Activated CD8-positive, alpha-beta memory T cell treated with anti-CD3 and anti-CD28 coated beads for 36 hours (primary cell): ENCODE data around the gene BLVRA. TPM values are rescaled to one million over a fixed set of nuclear protein-coding genes. Genes with fewer than 3 reads are reported as not detected.
"Not testable (repeated sequence)": the region's sequence is repeated elsewhere in the genome, so short reads cannot be mapped to it uniquely, and the experiment has no call there.

Experiments used
- CTCF ChIA-PET: fragments of 350-600 bp; sonication (Branson Sonifier 250); formaldehyde crosslinking; loops from one replicate; lab custom pipeline; 2021; ENCODE audit warnings: antibody characterized with exemption; lab: Charles Lee
- POLR2A ChIA-PET: fragments of 350-600 bp; sonication (Branson Sonifier 250); formaldehyde crosslinking; loops from one replicate; lab custom pipeline; 2021; ENCODE audit warnings: antibody characterized with exemption; lab: Charles Lee
- total RNA-seq, 2 experiments: library from RNA; stranded (reverse); gene quantifications; one replicate each; pipeline ENCODE4 v1.2.3, GENCODE V29; 2021

The BLVRA gene, protein sequence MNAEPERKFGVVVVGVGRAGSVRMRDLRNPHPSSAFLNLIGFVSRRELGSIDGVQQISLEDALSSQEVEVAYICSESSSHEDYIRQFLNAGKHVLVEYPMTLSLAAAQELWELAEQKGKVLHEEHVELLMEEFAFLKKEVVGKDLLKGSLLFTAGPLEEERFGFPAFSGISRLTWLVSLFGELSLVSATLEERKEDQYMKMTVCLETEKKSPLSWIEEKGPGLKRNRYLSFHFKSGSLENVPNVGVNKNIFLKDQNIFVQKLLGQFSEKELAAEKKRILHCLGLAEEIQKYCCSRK
- total RNA-seq = 10 to 100 TPM; 32.9 to 34.0 TPM

DNA sequence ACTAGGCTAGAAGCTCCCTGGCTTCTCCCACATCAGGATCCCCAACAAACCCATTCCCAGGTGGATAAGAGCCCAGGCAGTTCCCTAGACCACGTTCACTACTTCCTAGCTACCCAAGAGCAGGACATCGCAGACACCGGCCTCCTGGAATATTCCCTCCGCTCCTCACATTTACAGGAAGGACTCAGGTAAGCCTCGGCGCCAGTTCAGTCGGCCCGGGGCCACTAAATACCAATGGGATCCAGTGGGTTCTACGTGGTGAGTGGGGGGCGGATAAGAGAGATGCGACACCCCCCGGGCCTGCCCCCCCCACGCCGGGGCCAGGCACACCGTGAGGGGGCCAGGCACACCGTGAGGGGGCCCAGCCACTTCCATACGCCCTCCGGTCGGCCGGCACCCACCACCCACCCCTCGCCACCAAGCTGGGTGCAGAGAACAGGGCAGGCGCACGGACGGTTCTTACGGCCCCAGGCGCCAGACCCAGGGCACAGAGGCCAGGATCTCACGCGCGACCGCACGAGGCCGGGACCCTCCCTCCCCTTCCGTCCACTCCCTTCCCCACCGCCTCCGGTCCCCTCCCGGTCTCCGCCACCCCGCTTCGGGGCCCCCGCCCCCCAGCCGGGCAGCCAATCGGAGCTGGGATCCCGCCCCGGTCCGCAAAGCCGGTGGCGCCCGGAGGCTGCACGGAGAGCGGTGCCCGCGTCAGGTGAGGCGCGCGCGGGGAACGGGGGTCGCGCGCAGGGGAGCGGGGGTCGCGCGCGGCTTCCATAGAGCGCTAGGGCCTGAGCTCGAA, at the start of gene BLVRA:
Gene BLVRA (plus strand): TSS at position 652 of the 793 bp plus-strand sequence. CDS start 12,479 bp downstream, outside the sequence.
- ChIA-PET POLR2A (interaction anchor here (1.3 to 1.5 kb wide), 3 partner anchors 23 to 175 kb away, joined by 3 to 7 read pairs (median 7); partner anchors contain the start of genes COA1 and STK17A), CTCF (interaction anchor here (0.8 to 2.5 kb wide), 5 partner anchors 29 to 176 kb away, joined by 3 to 10 read pairs (median 3); partner anchors contain the start of genes COA1 and STK17A)

DNA sequence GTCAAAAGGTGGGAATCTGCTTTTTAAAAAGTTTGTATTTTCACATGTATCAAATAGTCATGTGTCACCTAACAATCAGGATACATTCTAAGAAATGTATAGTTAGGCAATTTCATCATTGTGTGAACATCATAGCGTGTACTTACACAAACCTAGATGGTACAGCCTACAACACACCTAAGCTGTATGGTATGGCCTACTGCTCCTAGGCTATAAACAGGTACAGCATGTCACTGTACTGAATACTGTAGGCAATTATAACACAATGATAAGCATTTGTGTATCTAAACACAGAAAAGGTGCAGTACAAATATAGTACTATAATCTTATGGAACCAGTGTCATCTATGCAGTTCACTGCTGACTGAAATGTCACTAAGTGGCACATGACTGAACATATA, 47.0 kb upstream of the BLVRA start:
- POLR2A ChIA-PET = no interaction called here

DNA sequence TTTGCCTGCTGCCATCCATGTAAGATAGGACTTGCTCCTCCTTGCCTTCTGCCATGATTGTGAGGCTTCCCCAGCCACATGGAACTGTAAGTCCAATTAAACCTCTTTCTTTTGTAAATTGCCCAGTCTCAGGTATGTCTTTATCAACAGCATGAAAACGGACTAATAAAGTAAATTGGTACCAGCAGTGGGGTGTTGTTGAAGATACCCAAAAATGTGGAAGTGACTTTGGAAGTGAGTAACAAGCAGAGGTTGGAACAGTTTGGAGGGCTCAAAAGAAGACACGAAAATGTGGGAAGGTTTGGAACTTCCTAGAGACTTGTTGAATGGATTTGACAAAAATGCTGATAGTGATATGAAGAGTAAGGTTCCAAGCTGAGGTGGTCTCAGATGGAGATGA, 42.5 kb upstream of the BLVRA start:
- CTCF ChIA-PET = interaction anchor here (1.0 to 1.3 kb wide), 2 partner anchors 133 kb away, joined by 7 to 8 read pairs; partner anchors contain the start of gene STK17A
- POLR2A ChIA-PET = not testable (repeated sequence)

More for the DNA sequence above, 47.0 kb upstream of the BLVRA start:
- CTCF ChIA-PET = interaction anchor here (0.7 to 2.1 kb wide), 2 partner anchors 128 to 129 kb away, joined by 3 to 7 read pairs; partner anchors contain the start of gene STK17A

DNA sequence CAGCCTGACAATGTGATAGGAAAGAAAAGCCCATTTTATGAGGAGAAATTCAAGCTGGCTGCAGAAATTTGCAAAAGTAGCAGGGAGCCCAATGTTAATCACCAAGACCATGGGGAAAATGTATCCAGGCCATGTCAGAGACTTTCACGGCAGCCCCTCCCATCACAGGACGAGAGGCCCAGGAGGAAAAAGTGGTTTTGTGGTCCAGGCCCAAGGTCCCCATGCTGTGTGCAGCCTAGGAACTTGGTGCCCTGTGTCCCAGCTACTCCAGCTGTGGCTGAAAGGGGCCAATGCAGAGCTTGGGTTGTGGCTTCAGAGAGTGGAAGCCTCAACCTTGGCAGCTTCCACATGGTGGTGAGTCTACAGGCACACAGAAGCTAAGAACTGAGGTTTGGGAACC, 41.9 kb upstream of the BLVRA start:
- CTCF ChIA-PET = interaction anchor here (0.8 to 1.0 kb wide), 2 partner anchors 134 to 754 kb away, joined by 3 to 7 read pairs; partner anchors contain the start of gene STK17A
- POLR2A ChIA-PET = no interaction called here

DNA sequence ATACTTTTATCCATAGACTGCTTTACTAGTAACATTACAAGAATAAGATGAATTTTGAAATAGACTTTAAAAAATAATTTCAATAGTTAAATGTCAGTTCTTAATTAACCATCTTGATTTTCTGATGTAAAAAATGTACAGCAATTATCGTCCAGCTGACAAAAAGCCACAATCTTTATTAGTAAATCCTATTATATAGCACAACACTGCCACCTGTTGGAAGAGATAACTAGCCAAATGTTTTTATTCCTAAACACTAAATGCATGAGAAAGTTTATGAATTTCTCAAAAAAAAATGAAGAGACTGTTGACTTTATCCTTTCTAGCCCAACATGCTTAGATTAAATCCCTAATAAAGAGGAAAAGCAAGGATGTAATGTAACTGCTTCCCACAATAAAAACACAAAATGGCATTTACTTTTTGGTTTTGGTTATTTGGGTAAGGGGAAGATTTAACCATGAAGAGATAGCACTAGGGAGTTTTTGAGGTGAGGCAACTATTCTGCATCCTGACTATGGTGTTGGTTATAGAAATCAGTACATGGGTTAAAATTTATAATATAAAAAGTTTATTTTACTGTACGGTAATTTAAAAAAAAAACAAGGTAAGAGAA, 37.2 kb upstream of the BLVRA start:
- CTCF ChIA-PET = interaction anchor here (0.7 to 3.9 kb wide), 2 partner anchors 21 to 139 kb away, joined by 4 to 24 read pairs; partner anchors contain the start of gene STK17A
- POLR2A ChIA-PET = interaction anchor here (1.0 kb wide), 1 partner anchor 139 kb away, joined by 5 read pairs; the partner anchor contains the start of gene STK17A

DNA sequence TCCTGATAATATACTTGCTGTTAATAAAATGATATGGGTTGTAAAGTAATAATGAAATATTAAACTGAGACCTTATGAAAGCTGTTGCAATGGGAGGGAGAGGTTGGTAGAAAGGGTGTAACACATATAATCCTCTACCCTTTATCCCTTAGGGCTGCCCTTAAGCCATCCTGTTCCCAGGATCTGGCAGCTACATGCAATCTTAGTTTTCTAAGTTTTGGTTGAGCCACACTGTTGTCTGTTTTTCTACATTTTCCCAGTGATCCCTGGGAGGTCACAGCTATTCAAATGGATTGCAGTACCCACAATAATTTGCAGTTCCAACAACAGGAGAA, 35.5 kb upstream of the BLVRA start:
- ChIA-PET CTCF (interaction anchor here (3.9 kb wide), 1 partner anchor 140 kb away, joined by 24 read pairs; the partner anchor contains the start of gene STK17A), POLR2A (no interaction called here)

DNA sequence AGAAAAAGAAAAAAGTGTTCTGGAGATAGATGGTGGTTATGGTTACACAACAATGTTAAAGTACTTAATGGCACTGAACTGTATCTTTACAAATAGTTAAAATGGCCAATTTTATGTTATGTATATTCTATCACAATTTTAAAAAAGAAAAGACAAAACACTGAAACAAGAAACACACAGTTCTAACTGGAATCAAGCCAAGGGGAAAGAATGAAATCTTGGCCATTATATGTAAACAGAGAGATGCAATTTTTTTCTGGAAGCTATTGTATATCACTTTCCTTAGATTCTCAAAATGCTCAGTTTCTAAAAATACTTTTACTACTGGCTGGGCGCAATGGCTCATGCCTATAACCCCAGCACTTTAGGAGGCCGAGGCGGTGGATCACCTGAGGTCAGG, 33.2 kb upstream of the BLVRA start:
- POLR2A ChIA-PET = interaction anchor here (0.7 kb wide), 1 partner anchor 132 kb away, joined by 5 read pairs; no protein-coding TSS in a partner anchor
- CTCF ChIA-PET = no interaction called here

DNA sequence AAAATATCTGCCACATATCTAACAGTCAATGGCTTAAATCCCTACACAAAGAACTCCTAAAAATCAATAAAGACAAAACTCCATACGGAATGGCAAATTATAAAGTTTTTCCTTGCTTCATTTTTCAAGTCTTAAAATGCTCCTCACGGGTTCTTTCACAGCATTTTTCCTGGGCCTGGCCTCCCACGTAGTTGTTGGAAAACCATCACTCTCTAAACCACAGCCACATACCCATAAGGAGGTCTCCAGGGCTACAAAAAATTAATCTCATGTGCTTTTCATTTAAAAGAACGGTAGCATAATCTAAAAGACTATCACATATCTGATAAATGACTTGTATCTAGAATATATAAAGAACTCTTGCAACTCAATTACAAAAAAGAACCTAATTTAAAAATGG, 32.0 kb upstream of the BLVRA start:
- CTCF ChIA-PET = no interaction called here
- POLR2A ChIA-PET = no interaction called here

DNA sequence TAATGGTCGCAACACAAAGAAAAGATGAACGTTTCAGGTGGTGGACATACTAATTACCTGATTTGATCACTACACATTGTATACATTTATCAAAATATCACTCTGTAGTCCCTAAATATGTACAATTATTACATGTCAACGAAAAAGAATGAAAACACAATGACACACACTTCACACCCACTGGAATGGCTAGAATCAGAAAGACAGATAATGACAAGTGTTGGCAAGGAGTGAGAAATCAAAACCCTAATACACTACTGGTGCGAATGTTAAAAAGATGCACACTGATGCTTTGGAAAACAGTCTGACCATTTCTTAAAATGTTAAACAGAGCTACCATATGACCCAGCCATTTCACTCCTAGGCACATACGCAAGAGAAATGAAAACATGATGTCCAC, 31.5 kb upstream of the BLVRA start:
- POLR2A ChIA-PET = no interaction called here
- CTCF ChIA-PET = no interaction called here

DNA sequence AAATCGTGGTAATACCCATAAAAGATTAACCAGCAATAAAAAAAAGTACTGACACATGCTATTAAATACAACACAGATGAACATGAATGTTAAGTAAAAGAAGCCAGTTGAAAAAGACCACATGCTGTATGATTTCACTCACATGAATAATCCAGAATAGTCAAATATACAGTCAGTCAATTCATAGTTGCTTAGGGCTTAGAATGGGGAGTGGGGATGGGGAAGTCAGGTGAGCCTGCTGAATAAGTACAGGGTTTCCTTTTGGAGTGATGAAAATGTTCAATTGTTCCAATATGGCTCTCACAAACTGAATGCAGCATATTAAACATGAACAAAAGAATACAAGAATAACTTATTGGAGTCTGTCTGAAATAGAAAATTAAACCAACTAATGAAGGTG, 31.0 kb upstream of the BLVRA start:
- CTCF ChIA-PET = interaction anchor here (0.6 to 3.5 kb wide), 2 partner anchors 145 to 229 kb away, joined by 4 to 14 read pairs; partner anchors contain the start of gene STK17A
- POLR2A ChIA-PET = no interaction called here

DNA sequence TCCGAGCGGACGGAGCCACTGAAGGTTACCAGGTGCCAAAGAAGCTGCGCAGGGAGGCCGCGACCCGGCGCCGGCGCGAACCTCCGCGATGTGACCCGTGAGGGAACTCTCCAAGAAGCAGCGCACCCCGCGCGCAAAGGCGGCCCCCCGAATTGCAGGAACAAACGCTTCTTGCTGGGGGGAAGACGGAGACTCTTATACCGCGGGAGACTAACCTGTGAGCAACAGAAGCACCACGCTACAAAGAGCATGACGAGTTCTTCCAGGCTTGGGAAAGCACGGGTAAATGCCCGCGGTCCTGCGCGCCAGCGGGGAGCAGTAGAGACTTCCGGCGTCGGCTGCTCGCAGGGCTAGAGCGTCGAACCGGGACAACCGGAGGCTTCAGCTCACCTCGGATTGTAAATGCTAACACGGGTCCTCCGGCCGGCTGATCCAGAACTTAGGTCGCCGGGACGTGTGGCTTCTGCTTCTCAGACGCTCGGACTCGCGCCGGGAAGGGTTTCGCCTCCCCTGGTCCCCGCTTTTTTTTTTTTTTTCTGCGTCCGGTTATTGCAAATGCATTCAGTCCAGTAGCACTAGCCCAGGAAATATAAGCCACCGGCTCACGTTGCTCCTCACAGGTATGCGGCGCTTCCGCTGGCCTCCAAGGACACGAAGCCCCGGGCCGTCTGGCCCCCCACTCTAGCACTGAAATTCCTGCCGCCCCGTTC, 29.1 kb upstream of the BLVRA start, which contains the start of gene COA1:
Gene COA1 (minus strand): TSS at position 310 of the 710 bp plus-strand sequence. CDS start 80,909 bp downstream, outside the sequence.
- POLR2A ChIA-PET = interaction anchor here (0.6 to 1.6 kb wide), 7 partner anchors 27 to 147 kb away, joined by 3 to 13 read pairs (median 4); partner anchors contain the start of genes BLVRA and STK17A
- CTCF ChIA-PET = interaction anchor here (1.2 to 3.5 kb wide), 7 partner anchors 24 to 147 kb away, joined by 3 to 14 read pairs (median 5); partner anchors contain the start of genes BLVRA and STK17A

DNA sequence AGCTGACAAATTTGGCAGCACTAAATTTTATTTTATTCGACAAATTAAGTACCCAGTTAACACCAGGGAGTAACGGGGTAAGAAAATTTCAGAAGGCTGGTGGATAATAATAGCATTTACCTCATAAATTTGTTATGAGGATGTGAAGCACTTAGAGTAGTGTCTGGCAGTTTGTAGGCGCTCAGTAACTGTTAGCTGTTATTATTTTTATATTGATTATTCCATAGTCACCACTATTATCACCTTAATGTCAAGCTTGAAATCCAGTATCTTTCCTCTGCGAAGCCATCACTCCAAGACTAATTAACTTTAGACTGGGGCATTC, 28.6 kb upstream of the BLVRA start:
- ChIA-PET CTCF (interaction anchor here (0.6 to 3.5 kb wide), 9 partner anchors 24 to 147 kb away, joined by 3 to 14 read pairs (median 5); partner anchors contain the start of genes BLVRA and STK17A), POLR2A (interaction anchor here (0.6 to 1.6 kb wide), 6 partner anchors 29 to 147 kb away, joined by 3 to 13 read pairs (median 6); partner anchors contain the start of genes BLVRA and STK17A)

DNA sequence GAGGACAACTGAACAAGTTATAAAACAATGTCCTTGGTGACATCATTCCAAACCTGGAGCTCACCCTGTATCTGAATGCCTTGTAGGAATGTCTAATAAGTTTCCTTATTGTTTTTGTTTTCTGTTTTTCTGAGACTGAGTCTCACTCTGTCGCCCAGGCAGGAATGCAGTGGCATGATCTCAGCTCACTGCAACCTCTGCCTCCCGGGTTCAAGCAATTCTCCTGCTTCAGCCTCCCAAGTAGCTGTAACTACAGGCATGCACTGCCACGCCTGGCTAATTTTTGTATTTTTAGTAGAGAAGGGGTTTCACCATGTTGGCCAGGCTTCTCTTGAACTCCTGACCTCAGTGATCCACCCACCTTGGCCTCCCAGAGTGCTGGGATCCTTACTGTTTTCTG, 27.0 kb upstream of the BLVRA start:
- CTCF ChIA-PET = interaction anchor here (0.5 to 0.6 kb wide), 2 partner anchors 9 to 108 kb away, joined by 3 read pairs; no protein-coding TSS in a partner anchor
- POLR2A ChIA-PET = not testable (repeated sequence)

DNA sequence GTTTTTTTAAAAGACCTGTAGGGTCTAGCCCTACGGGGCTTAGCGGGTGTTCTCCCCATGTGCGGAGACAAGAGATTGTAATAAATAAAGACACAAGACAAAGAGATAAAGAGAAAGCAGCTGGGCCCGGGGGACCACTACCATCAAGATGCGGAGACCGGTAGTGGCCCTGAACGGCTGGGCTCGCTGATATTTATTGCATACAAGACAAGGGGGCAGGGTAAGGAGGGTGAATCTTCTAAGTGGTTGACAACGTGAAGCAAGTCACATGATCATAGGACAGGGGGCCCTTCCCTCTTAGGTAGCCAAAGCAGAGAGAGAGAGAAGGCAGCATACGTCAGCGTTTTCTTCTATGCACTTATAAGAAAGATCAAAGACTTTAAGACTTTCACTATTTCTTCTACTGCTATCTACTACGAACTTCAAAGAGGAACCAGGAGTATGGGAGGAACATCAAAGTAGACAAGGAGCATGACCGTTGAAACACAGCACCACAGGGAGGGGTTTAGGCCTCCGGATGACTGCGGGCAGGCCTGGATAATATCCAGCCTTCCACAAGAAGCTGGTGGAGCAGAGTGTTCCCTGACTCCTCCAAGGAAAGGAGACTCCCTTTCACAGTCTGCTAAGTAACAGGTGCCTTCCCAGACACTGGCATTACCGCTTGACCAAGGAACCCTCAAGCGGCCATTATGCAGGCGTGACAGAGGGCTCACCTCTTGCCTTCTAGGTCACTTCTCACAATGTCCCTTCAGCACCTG, 23.7 kb upstream of the BLVRA start:
- POLR2A ChIA-PET = interaction anchor here (1.3 to 1.5 kb wide), 3 partner anchors 16 to 152 kb away, joined by 3 to 8 read pairs (median 5); partner anchors contain the start of genes BLVRA and STK17A

DNA sequence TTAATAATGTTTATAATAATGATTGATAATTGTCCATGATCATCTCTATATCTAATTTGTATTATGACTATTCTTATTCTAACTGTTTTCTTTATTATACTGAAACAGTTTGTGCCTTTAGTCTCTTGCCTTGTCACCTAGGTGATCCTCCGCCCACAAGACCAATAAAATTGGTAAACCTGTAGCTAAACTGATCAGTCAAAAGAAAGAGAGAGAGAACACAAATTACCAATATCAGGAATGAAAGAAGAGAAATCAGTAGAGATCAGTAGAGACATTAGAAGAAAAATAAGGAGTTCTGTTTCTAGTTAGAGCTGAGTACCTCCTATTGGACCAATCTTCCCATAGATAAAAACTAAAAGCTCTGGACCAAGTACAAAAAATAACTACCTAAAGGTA, 23.1 kb upstream of the BLVRA start:
- ChIA-PET CTCF (interaction anchor here (1.4 kb wide), 1 partner anchor 21 kb away, joined by 4 read pairs; no protein-coding TSS in a partner anchor), POLR2A (interaction anchor here (0.7 to 1.5 kb wide), 4 partner anchors 15 to 152 kb away, joined by 3 to 8 read pairs (median 5); partner anchors contain the start of genes BLVRA and STK17A)

More for the DNA sequence above, 23.7 kb upstream of the BLVRA start:
- CTCF ChIA-PET = interaction anchor here (0.8 to 2.5 kb wide), 4 partner anchors 20 to 152 kb away, joined by 3 to 9 read pairs (median 4); partner anchors contain the start of gene STK17A

DNA sequence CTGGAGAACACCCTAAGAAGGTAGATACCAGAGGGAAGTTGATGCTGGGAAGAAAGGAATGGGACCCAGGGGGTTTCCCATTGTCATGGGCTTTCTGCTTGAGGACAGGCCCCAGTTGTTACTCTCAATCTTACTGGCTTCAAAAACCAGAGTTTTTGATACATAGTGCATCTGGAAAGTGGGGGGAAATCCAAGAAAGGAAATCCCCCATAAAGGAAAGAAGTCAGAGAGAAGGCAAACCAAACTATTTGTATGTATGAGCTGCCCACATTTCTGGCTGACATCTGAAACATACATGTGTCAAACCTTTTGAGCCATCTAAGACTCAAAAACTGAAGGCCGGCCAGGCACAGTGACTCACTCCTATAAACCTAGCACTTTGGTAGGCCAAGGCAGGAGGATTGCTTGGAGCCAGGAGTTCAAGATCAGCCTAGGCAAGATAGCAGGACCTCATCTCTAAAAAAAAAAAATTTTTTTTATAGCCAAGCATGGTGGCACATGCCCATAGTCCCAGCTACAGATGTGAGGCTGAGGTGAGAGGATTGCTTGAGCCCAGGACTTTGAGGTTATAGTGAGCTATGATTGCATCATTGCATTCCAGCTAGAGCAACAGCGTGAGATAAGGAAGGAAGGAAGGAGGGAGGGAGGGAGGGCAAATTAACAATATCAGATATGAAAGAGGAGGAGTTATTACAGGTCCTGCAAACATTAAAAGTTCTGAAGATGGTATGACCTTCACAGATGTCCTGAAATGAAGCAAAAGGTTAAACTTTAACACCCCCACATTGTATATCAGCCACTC, 22.5 kb upstream of the BLVRA start:
- CTCF ChIA-PET = interaction anchor here (0.8 to 1.4 kb wide), 3 partner anchors 10 to 103 kb away, joined by 3 to 4 read pairs (median 4); no protein-coding TSS in a partner anchor
- POLR2A ChIA-PET = interaction anchor here (0.7 to 1.5 kb wide), 4 partner anchors 15 to 153 kb away, joined by 3 to 8 read pairs (median 5); partner anchors contain the start of genes BLVRA and STK17A
